ENCODE data around the gene PKIG.
"Not testable (repeated sequence)": the region's sequence is repeated elsewhere in the genome, so short reads cannot be mapped to it uniquely, and the experiment has no call there.

The PKIG gene

DNA sequence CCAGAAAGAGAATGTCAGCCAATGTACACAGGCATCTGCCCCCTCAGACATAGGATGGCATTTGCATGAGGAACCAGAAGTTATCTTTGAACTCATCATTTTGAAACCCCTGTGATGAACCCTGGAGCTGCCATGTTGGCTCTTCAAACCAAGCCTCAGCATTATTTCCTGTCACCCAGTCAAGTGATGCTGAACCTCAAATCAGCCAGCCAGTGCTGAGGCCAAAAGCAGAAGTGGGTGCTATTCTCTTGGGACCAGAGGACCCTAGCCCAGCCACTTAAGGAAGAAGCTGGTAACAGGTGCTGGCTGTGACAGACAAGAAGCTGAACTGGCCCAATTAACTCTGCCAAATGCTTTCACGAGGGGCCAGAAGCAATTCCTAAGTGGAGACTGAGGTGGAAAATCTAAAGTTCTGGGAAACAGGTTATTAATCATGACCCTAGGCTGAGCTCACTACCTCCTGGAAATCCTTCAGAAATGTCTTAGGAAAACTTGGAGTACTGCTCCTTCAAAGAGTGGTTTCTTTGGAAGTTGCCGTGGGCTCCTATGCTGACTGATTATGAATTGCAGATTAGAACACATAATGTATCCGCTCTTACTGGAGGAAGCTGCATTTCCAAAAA is 4.0 kb downstream of the PKIG start:
- Histone ChIP-seq H3K9me3 (ENCODE audit: control insufficient read depth, low read length) (no peaks in the 10 kb centered on the region), H3K27me3 (replicated peaks; ENCODE audit: control insufficient read depth, insufficient read depth, low read length) (no peaks in the 10 kb centered on the region), H3K4me1 (ENCODE audit: control insufficient read depth, insufficient read depth, low read length) (peaks cover 33% of the 10 kb centered on the region), H3K4me3 (ENCODE audit: low read length) (no peak overlapping the region), H3K9ac (ENCODE audit: low read length) (no peak overlapping the region), H3K36me3 (ENCODE audit: control insufficient read depth, insufficient read depth, low read length, severe bottlenecking) (peaks cover 17% of the 10 kb centered on the region)
- no peak for DNase-seq (ENCODE audit: low read depth)

DNA sequence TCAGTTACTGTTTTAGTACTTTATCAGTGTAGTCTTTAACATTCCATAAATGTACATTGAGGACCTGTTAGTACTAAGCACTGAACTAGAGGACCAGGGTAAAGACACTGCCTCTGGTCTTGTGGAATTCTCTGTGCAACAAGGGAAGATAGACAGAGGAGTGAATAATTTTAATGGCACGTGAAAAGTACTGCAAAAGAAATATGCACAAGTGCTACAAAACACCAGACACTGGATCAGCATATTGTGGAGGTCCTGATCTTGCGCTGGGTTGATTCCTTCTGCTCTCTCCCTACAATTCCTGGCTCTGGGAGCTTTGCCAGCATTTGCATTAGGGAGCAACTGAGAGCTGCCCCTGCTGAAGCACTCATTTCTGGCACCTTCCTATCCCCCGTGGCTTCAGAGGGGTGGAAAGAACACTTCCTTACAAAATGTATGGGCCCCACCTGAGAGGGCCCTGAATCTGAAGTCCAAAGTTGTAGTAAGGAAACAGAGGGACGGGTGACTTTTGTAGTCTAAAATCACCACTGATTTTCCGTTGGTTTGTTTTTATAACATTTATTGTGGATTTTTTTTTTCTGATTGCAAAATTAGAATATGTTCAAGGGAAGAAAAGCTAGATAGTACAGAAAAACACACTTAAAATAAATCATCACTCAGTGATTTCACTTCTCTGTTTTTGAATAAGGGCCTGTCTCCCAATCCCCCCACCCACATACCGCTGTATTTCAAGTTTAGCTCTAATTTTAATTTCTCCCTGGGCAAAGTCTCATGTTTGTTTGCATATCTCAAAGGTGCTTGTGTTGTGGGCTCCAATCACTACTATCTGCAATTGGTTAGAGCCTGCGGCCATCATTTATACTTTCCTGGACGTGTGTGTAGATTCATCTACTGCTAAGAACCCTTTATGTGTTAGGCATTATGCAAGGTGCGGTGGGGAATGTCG is 4.9 kb downstream of the PKIG start:
- no peak overlapping the region for H3K4me3 ChIP-seq (ENCODE audit: low read length)
- peaks cover 24% of the 10 kb centered on the region for H3K36me3 ChIP-seq (ENCODE audit: control insufficient read depth, insufficient read depth, low read length, severe bottlenecking)
- H3K9me3 ChIP-seq (ENCODE audit: control insufficient read depth, low read length), result no peaks in the 10 kb centered on the region
- DNase-seq (ENCODE audit: low read depth), result no peak
- no peak overlapping the region for H3K9ac ChIP-seq (ENCODE audit: low read length)
- peaks cover 24% of the 10 kb centered on the region for H3K4me1 ChIP-seq (ENCODE audit: control insufficient read depth, insufficient read depth, low read length)
- H3K27me3 ChIP-seq (replicated peaks; ENCODE audit: control insufficient read depth, insufficient read depth, low read length), result no peaks in the 10 kb centered on the region

DNA sequence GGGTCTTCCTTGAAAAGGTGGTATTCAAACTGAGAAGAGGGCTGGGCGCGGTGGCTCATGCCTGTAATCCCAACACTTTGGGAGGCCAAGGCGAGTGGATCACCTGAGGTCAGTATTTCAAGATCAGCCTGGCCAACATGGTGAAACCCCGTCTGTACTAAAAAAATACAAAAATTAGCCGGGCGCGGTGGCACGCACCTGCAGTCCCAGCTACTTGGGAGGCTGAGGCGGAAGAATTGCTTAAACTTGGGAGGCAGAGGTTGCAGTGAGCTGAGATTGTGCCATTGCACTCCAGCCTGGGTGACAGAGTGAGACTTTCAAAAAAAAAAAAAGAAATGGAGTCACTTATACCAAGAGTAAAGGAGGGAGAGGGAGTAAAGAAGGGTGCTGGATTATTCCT is 5.9 kb downstream of the PKIG start:
- not testable (repeated sequence) for H3K4me3 ChIP-seq (ENCODE audit: low read length); H3K27me3 ChIP-seq (replicated peaks; ENCODE audit: control insufficient read depth, insufficient read depth, low read length); H3K9ac ChIP-seq (ENCODE audit: low read length); DNase-seq (ENCODE audit: low read depth); H3K9me3 ChIP-seq (ENCODE audit: control insufficient read depth, low read length)
- Histone ChIP-seq H3K36me3 (ENCODE audit: control insufficient read depth, insufficient read depth, low read length, severe bottlenecking) (peaks cover 31% of the 10 kb centered on the region), H3K4me1 (ENCODE audit: control insufficient read depth, insufficient read depth, low read length) (peaks cover 20% of the 10 kb centered on the region)

- no peaks in the 10 kb centered on the region for H3K9me3 ChIP-seq (ENCODE audit: control insufficient read depth, low read length)
- no peaks in the 10 kb centered on the region for H3K27me3 ChIP-seq (replicated peaks; ENCODE audit: control insufficient read depth, insufficient read depth, low read length)
- DNase-seq (ENCODE audit: low read depth), result no peak
- H3K4me1 ChIP-seq (ENCODE audit: control insufficient read depth, insufficient read depth, low read length), result peaks cover 22% of the 10 kb centered on the region
- peaks cover 31% of the 10 kb centered on the region for H3K36me3 ChIP-seq (ENCODE audit: control insufficient read depth, insufficient read depth, low read length, severe bottlenecking)
- no peak overlapping the region for H3K9ac ChIP-seq (ENCODE audit: low read length)
- no peak overlapping the region for H3K4me3 ChIP-seq (ENCODE audit: low read length)
Measured at GRCh38 chr20:44589537-44589936, 7.2 kb downstream of the PKIG start.

DNA sequence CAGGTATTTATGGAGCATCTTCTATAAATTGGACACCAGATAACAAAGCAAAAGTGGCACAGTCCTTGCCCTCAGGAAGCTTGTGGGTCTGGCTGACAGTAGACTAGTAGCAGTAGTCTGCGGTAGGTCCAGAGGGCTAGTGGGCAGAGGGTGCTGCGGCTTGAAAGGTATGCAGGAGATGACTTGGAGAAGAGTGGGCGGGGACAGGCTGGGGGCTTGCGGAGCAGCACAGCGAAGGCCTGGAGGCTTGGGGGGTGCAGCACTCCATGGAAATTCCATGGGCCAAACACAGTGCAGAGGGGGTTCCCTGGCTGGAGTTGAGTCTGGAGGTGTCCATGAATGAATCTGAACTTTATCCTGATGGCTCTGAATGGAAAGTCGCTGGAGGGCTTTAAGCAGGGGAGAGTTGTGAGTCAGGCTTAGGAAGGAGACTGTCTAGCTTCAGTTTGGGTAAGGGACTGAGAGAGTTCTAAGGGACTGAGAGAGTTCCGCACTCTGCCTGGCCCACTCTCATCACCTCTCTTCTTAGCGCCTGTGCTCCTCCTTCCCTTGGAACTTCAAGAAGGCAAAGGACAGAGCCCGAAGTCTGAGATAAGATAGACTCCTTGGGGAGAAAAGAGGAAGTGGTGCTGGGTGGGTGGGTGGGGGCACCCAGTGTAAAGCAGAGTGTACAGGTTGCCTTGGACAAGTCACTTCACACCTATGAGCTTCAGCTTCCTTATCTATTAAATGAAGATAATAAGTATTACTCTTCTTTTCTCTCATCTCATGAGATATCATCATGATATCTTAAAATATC is 8.8 kb downstream of the PKIG start:
- DNase-seq (ENCODE audit: low read depth), result no peak
- Histone ChIP-seq H3K27me3 (replicated peaks; ENCODE audit: control insufficient read depth, insufficient read depth, low read length) (no peaks in the 10 kb centered on the region), H3K36me3 (ENCODE audit: control insufficient read depth, insufficient read depth, low read length, severe bottlenecking) (peaks cover 31% of the 10 kb centered on the region), H3K4me1 (ENCODE audit: control insufficient read depth, insufficient read depth, low read length) (peaks cover 19% of the 10 kb centered on the region), H3K9me3 (ENCODE audit: control insufficient read depth, low read length) (no peaks in the 10 kb centered on the region), H3K4me3 (ENCODE audit: low read length) (no peak overlapping the region), H3K9ac (ENCODE audit: low read length) (no peak overlapping the region)

GRCh38 chr20:44592366-44592765 is 10.0 kb downstream of the PKIG start:
- Histone ChIP-seq H3K4me1 (ENCODE audit: control insufficient read depth, insufficient read depth, low read length) (peaks cover 22% of the 10 kb centered on the region), H3K27me3 (replicated peaks; ENCODE audit: control insufficient read depth, insufficient read depth, low read length) (no peaks in the 10 kb centered on the region), H3K9me3 (ENCODE audit: control insufficient read depth, low read length) (no peaks in the 10 kb centered on the region), H3K9ac (ENCODE audit: low read length) (no peak overlapping the region), H3K36me3 (ENCODE audit: control insufficient read depth, insufficient read depth, low read length, severe bottlenecking) (peaks cover 31% of the 10 kb centered on the region), H3K4me3 (ENCODE audit: low read length) (no peak overlapping the region)
- DNase-seq (ENCODE audit: low read depth), result no peak

GRCh38 chr20:44593751-44594150 is 11.4 kb downstream of the PKIG start:
- Histone ChIP-seq H3K4me1 (ENCODE audit: control insufficient read depth, insufficient read depth, low read length) (peaks cover 36% of the 10 kb centered on the region), H3K27me3 (replicated peaks; ENCODE audit: control insufficient read depth, insufficient read depth, low read length) (no peaks in the 10 kb centered on the region), H3K9me3 (ENCODE audit: control insufficient read depth, low read length) (no peaks in the 10 kb centered on the region), H3K4me3 (ENCODE audit: low read length) (no peak overlapping the region), H3K36me3 (ENCODE audit: control insufficient read depth, insufficient read depth, low read length, severe bottlenecking) (peaks cover 31% of the 10 kb centered on the region), H3K9ac (ENCODE audit: low read length) (no peak overlapping the region)
- DNase-seq (ENCODE audit: low read depth), result no peak

DNA sequence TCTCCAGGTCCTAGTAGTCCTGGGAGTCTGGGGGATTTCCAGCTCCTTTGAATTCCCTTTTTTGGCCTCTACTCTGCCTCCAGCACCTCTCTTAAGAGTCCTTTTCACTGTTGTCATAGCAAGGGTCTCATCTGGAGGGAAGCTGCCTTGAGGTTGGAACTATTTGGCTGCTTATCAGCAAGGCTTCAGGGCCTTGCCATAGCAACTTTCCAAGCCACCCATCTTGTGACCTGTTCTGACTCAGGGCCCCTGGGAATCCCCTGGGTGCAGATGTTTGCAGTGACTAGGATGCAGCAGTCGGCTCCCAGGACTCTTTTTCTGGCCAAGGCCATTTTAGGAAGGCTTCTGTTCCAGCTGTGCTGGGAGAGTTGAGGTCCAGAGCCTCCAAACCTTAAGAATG is 12.4 kb downstream of the PKIG start:
- Histone ChIP-seq H3K4me1 (ENCODE audit: control insufficient read depth, insufficient read depth, low read length) (peaks cover 44% of the 10 kb centered on the region), H3K9me3 (ENCODE audit: control insufficient read depth, low read length) (no peaks in the 10 kb centered on the region), H3K27me3 (replicated peaks; ENCODE audit: control insufficient read depth, insufficient read depth, low read length) (no peaks in the 10 kb centered on the region), H3K4me3 (ENCODE audit: low read length) (no peak overlapping the region), H3K9ac (ENCODE audit: low read length) (no peak overlapping the region), H3K36me3 (ENCODE audit: control insufficient read depth, insufficient read depth, low read length, severe bottlenecking) (peaks cover 33% of the 10 kb centered on the region)
- no peak for DNase-seq (ENCODE audit: low read depth)

- peaks cover 20% of the 10 kb centered on the region for H3K36me3 ChIP-seq (ENCODE audit: control insufficient read depth, insufficient read depth, low read length, severe bottlenecking)
- DNase-seq (ENCODE audit: low read depth), result no peak
- no peaks in the 10 kb centered on the region for H3K9me3 ChIP-seq (ENCODE audit: control insufficient read depth, low read length)
- H3K4me1 ChIP-seq (ENCODE audit: control insufficient read depth, insufficient read depth, low read length), result peaks cover 56% of the 10 kb centered on the region
- no peak overlapping the region for H3K9ac ChIP-seq (ENCODE audit: low read length)
- no peaks in the 10 kb centered on the region for H3K27me3 ChIP-seq (replicated peaks; ENCODE audit: control insufficient read depth, insufficient read depth, low read length)
- H3K4me3 ChIP-seq (ENCODE audit: low read length), result no peak overlapping the region
Measured at GRCh38 chr20:44596010-44596409, 13.6 kb downstream of the PKIG start.

DNA sequence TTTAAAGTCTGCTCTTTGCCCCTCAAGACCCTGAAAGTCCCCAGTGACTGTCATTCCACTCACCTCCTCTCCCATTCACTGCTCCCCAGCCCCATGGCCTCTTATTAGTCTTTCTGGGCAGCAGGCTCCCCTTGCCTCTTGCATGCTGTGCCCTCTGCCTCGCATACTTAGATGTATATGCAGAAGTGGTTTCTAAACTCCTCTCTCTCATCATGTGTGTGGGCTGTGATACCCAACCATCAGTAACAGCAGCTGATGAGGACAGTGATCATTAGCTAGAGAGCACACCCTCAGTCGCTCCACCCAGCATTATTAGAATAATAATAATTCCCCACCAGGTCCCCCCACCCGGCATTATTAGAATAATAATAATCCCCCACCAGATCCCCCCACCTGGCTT is 14.5 kb downstream of the PKIG start:
- Histone ChIP-seq H3K9ac (ENCODE audit: low read length) (no peak overlapping the region), H3K4me3 (ENCODE audit: low read length) (no peak overlapping the region), H3K4me1 (ENCODE audit: control insufficient read depth, insufficient read depth, low read length) (peaks cover 65% of the 10 kb centered on the region), H3K9me3 (ENCODE audit: control insufficient read depth, low read length) (no peaks in the 10 kb centered on the region), H3K27me3 (replicated peaks; ENCODE audit: control insufficient read depth, insufficient read depth, low read length) (no peaks in the 10 kb centered on the region), H3K36me3 (ENCODE audit: control insufficient read depth, insufficient read depth, low read length, severe bottlenecking) (peaks cover 14% of the 10 kb centered on the region)
- DNase-seq (ENCODE audit: low read depth), result no peak

DNA sequence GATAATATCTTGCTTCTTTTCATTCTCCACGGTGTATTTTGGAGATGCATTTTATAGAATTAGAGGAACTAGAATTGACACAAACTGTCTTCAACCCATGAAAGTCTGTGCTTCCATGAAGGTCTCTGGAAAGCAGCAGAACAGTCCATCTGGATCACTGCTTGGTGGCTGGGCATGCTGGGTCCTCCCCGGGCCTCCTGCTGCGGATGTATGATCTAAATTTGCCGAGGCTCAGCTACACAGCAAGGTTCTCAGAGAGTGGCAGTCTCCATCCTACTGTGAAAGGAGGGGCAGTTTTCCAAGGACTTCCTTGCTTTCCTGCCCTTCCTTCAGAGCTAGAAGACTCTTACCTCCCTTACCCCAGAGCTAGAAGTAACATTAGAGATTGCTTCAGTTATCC is 15.1 kb downstream of the PKIG start:
- Histone ChIP-seq H3K4me1 (ENCODE audit: control insufficient read depth, insufficient read depth, low read length) (peaks cover 71% of the 10 kb centered on the region), H3K9ac (ENCODE audit: low read length) (no peak overlapping the region), H3K9me3 (ENCODE audit: control insufficient read depth, low read length) (no peaks in the 10 kb centered on the region), H3K4me3 (ENCODE audit: low read length) (no peak overlapping the region), H3K36me3 (ENCODE audit: control insufficient read depth, insufficient read depth, low read length, severe bottlenecking) (peaks cover 8% of the 10 kb centered on the region), H3K27me3 (replicated peaks; ENCODE audit: control insufficient read depth, insufficient read depth, low read length) (no peaks in the 10 kb centered on the region)
- no peak for DNase-seq (ENCODE audit: low read depth)

Measured in adipocyte (in vitro differentiated cells).